GM15510 (cell line): ENCODE measurements around the gene INSR.

Experiments used
- POLR2A ChIP-seq: IDR thresholded peaks from 3 replicates; pipeline ENCODE4 v1.6.1; 2011; ENCODE audit warnings: borderline replicate concordance; ENCODE audit not compliant: insufficient read length; ENCODE audit errors: extremely low read depth

Gene INSR

DNA sequence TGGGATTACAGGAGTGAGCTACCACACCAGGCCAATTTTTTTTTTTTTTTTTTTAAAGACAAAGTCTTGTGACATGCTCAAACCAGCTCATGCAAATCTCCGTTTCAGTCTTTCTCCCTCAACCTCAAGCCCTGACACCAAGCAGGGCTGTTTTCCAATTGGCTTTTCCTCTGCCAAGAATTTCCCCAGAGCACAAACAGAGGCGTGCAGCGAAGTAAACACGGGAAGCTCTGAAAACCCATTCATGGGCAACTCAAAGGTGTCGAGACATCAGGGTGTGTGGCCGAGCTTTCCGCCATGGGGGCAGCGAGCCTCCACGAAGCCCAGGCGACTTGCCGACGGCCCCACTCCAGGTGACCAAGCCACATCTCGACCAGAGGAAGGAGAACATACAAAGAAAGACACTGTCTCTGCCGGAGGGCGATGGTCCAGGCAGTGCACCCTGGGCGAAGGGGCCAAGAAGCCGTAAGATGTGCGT lies 70.0 kb downstream of the INSR start:
- no peak for TF ChIP-seq POLR2A

DNA sequence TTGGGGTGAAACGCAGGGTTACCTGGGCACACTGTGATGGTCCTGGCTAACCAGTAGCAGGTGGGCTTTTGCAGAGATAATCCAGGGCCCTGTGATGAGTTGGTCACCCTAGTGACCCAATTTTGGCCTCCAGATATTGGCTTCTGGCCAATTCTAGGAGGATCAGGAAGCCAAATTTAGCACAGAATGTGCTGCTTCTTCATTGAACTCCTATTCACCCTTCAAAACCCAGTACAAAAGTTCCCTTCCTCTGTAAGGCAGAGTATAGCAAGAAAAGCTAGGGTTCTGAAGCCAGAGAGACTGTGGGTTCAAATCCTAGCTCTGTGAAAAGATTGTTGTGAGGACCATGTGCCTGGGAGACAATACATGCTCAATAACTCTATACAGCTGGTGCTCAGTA lies 70.8 kb downstream of the INSR start:
- no peak for TF ChIP-seq POLR2A

DNA sequence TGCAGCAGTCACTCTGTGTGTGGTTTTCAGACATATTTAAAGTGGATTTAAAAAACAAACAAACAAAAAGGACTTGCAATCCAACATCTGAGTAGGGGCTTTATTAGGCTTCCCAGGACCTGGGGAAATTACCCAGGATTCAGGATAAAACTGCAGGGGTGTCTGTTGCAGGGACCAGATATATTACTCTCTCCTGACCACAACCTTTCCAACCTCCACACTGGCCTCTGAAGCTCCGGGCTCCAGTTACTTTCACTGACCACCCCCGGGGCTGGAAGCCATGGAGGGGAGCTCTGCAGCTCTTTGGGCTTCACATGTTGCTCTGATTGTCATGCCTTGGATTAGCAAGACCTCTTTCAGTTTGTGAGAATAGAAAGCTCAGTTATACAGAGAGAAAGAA lies 75.2 kb downstream of the INSR start:
- no peak for TF ChIP-seq POLR2A

DNA sequence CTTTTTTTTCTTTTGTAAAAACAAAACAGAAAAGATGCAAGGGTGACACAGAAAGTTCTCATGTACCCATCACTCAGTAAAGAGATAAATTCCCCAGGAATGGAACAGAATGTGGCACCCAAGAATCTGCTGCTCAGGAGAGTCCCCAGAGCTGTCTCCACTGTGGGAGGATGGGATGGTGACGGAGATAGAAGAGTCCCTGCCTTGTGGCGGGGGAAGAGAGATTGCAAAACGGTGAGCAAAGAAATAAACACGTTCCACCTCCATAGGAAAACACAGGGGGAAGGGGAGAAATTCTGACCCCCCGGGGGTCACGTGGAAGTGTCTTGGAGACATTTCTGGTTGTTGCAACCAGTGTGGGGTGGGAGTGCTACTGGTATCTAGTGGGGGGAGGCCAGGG lies 76.4 kb downstream of the INSR start:
- TF ChIP-seq POLR2A = no peak

DNA sequence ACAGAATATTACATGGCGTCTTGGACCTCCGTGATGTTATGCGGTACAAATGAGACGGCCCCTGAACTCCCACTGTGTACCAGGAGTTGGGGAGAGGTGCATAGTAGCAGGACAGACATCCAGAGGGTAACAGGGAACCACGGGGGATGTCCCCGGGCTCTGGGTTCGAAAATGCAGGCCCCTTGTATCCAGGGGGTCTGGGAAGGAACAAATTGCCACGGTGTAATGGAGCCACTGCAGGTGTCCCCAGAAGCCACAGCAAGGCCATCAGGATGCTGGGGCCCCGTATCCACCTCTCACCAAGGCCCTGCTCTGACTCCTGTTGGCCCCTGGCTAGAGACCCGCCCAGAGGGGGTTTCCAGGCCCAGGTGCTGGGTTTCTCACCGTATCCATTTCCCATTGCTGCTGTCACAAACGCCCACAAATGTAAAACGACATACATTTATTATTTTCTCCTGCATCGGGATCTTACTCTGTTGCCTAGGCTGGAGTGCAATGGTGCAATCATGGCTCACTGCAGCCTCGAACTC lies 77.8 kb downstream of the INSR start:
- no peak for TF ChIP-seq POLR2A

DNA sequence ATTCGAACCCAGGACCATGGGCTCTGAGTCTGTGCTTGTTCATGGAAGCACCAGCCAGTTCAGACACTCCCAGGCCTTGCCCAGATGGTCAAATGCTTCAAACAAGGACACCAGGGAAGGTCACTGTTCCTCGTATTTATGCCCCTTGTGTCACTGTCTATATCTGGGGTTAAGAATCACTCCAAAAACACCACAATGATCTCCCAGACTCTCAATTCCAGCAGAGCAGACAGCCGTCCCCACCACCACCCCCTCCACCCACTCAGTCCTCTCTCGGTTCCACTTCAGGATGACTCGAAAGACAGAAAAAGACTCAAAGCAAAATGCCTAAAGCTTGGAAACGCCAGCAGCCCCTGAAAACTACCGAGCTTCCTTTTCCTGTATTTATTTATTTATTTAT lies 79.0 kb downstream of the INSR start:
- no peak for TF ChIP-seq POLR2A

DNA sequence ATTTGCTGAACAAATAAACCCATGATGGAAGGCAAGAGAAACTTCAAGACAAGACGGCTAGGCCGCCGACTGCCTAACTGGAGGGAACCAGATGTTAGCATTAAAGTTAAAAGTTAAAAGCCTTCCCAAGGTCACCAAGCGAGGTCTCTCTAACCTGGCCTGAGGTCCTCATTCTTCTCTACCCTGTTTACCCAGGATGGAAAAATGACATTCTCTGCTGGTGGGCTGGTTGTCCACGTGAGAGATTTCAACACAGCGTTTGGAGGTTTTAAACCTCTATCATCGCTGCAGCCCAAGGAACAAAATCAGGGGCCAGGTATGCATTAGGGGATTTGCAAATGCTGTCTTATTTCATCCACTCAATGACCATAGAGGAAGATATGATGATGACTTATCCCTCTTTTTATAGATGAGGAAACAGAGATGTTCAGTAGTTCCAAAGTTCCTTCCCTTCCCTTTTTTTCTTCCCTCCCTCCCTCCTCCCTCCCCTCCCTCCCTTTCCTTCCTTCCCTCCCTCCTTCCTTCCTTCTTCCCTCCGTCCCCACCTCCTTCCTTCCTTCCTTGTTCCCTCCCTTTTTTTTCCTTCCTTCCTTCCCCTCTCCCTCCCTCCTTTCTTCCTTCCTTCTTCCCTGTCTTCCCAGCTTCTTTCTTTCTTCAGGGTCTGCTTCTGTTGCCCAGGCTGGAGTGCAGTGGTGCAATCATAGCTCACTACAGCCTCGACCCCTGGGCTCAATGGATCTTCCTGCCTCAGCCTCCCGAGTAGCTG lies 79.7 kb downstream of the INSR start:
- no peak for TF ChIP-seq POLR2A

DNA sequence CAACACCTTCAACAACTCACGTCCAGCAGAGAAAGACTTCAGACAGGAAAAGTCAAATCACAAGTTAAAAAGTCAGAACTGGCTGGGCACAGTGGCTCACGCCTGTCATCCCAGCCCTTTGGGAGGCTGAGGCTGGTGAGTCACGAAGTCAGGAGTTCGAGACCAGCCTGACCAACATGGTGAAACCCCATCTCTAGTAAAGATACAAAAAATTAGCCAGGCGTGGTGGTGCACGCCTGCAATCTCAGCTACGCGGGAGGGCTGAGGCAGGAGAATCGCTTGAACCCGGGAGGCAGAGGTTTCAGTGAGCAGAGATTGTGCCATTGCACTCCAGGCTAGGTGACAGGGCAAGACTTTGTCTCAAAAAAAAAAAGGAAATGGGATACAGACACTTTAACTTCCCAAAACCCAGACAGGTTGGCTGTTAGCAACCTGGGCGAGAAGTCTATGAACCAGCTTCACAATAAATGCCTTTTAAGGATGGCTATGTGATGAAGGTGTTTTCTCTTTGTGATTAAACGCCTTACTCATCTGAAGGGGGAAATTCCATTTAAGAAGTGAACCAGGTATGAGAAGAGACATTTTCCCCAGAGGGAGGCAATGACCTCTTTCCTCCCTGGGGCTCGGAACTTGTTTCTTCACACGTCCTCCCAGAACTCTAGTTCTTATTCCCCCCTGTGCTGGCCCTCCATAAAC lies 80.4 kb downstream of the INSR start:
- TF ChIP-seq POLR2A = no peak

DNA sequence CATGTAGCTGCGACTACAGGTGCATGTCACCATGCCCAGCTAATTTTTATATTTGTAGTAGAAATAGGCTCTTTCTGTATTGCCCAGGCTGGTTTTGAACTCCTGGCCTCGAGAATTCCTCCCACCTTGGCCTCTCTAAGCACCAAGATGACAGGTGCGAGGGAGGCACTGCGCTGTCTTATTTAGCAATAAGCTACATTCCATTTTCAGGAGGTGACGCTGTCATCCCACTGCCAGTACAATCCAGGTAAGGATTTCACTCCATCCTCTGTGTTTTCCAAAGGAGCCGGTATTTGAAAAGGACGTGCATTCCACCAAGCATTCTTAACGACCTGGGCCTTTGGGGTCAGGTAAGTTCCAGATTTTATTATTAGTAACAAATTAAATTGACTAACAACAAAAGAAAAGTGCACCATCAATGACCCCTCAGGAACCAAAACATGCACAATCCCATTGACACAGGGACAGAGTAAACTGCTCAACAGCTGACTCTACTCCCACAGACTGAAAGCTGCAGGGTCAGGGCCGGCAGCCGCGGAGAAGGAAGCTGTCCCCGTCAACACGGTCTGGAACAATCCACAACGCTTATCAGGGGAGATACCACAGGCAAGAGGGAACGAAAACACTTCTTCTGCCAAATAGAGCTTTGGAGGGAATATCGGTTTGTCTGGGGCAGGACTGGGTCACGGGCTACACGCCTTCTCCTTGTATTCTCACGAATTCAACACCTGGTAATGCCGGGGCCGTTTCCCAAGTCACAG lies 82.8 kb downstream of the INSR start:
- TF ChIP-seq POLR2A = no peak

DNA sequence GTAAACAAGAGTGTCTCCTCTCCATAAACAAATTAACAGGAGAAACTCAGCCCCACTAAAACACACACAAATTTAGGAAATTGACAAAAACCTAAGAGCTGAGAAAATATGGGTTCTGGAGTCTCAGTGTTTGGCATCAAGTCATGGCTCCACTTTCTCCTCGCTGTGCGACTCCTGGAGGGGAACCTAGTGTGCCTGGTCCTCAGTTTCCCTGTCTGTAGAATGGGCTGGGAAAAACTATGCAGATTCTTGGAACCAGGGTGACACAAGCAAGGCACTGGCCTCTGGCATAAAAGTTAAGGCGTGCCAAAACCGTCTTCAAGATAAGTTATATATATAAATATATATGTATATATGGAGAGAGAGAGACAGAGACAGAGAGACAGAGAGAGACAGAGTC lies 83.9 kb downstream of the INSR start:
- TF ChIP-seq POLR2A = no peak

DNA sequence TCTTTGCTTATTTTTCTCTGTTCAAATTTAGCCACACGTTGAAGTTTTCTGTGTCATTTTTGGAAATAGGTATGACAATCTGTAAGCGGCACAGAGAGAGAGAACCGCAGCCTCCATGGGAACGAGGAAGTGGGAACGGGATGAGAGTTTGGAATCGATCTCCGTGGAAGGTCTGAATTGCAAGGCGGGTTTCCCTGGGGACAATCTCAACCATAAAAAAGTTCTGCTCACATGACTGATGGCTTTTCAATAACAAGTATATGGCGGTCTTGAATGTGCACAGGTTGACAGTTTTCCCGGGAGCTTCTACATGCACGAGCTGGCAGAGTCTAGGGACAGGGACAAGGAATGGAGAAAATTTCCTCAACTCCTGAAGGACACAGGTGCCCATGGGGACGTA lies 90.9 kb downstream of the INSR start:
- TF ChIP-seq POLR2A = no peak

DNA sequence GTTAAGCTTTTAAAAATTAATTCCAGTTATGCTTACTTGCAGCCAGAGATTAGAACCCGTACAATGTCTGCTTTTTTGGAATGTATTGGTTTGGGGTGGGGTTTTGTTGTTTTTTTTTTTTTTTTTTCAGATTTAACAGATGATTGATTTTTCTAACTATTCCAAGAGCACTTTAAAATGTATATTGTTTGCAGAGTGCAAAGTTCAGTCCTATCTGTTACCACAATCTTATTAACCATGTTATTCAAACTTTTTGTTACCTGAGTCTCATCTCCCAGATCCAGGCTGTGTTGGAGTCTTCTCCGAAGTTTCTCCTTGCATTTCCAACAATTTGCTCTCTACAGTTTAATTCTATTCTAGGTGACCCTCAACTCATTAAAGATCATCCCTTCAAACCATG lies 91.3 kb downstream of the INSR start:
- no peak for TF ChIP-seq POLR2A

DNA sequence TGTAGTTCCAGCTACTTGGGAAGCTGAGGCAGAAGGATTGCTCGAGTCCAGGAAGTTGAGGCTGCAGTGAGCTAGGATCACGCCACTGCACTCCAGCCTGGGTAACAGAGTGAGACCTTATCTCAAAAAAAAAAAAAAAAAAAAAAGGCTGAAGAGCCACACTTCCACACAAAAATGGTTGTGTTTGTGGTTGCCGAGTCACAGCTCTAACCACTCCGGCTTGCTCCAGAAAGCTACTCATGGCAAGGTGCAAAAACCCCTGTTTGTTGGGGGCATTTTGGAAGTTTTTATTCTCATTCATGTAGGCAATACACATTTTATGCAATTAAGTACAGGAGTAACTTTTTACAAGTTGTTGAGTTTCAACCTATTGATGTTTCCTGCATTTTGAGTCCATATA lies 93.5 kb downstream of the INSR start:
- no peak for TF ChIP-seq POLR2A

DNA sequence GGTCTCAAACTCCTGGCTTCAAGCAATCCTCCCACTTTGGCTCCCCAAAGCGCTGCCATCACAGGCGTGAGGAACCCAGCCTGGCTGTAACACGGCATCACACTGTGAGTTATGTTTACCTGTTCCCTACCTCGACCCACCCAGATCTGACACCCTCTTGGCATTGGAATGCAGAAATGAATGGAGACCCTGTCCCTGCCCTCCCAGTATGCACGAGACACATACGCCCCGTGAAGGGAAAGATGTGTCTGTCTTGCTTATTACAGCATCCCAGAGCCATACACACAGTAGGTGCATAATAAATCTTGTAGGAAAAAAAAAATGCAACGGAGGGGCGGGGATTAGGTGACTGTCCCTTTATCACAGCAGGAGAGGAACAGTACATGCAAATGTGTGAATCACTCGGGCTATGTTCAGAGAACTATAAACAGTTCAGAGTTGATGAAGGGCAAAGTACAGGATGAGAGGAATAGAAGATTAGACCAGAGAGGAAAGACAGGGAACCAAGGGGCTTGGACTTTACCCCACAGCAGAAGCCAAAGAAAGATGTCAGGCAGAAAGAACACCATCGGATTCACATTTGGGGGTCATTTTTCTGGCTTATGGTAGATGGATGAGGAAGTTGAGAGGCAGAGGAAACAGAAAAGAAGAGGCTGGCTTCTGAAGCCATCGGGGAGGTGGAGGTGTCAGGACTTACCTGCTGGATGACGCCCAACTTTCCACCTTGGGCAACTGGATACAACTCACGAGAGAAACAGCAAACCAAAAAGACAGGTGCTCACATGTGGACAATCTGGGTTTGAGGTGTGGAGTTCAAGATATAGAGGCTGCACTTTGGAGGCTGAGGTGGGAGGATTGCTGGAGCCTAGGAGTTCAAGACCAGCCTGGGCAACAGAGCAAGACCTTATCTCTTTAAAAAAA lies 94.3 kb downstream of the INSR start:
- no peak for TF ChIP-seq POLR2A
